GM12865 (cell line): ENCODE data around the gene MTUS2.

Source experiments
- DNase-seq: peaks from one replicate; pipeline ENCODE4 v3.0.0; 2010; ENCODE audit warnings: low read depth
- H3K4me3 ChIP-seq: 2 replicates; pipeline ENCODE4 v1.5.1; 2011; ENCODE audit warnings: mild to moderate bottlenecking, low read depth, low read length, control low read depth
- TF ChIP-seq, protein P1 (sequence below): IDR thresholded peaks from 2 replicates; pipeline ENCODE4 v1.5.1; 2011; ENCODE audit warnings: low read length, control low read depth, low read depth, inconsistent platforms; ENCODE audit not compliant: insufficient read depth; ENCODE audit errors: missing control alignments

Gene MTUS2

GRCh38 chr13:29435125-29435911, 615.2 kb downstream of the MTUS2 start:
- no peak for DNase-seq
- H3K4me3 ChIP-seq, result no peak overlapping the region
- TF ChIP-seq, protein P1, sequence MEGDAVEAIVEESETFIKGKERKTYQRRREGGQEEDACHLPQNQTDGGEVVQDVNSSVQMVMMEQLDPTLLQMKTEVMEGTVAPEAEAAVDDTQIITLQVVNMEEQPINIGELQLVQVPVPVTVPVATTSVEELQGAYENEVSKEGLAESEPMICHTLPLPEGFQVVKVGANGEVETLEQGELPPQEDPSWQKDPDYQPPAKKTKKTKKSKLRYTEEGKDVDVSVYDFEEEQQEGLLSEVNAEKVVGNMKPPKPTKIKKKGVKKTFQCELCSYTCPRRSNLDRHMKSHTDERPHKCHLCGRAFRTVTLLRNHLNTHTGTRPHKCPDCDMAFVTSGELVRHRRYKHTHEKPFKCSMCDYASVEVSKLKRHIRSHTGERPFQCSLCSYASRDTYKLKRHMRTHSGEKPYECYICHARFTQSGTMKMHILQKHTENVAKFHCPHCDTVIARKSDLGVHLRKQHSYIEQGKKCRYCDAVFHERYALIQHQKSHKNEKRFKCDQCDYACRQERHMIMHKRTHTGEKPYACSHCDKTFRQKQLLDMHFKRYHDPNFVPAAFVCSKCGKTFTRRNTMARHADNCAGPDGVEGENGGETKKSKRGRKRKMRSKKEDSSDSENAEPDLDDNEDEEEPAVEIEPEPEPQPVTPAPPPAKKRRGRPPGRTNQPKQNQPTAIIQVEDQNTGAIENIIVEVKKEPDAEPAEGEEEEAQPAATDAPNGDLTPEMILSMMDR, result no peak

- H3K4me3 ChIP-seq, result no peak overlapping the region
- TF ChIP-seq, protein P1, result no peak
- DNase-seq, result no peak
Observed at GRCh38 chr13:29436291-29436690, 616.2 kb downstream of the MTUS2 start.

- H3K4me3 ChIP-seq, result no peak overlapping the region
- DNase-seq, result no peak
- TF ChIP-seq, protein P1, result no peak
Observed at GRCh38 chr13:29436721-29437280, 616.7 kb downstream of the MTUS2 start.

- H3K4me3 ChIP-seq, result no peak overlapping the region
- DNase-seq, result no peak
- TF ChIP-seq, protein P1, result no peak
Observed at GRCh38 chr13:29438769-29439168, 618.6 kb downstream of the MTUS2 start.

DNA sequence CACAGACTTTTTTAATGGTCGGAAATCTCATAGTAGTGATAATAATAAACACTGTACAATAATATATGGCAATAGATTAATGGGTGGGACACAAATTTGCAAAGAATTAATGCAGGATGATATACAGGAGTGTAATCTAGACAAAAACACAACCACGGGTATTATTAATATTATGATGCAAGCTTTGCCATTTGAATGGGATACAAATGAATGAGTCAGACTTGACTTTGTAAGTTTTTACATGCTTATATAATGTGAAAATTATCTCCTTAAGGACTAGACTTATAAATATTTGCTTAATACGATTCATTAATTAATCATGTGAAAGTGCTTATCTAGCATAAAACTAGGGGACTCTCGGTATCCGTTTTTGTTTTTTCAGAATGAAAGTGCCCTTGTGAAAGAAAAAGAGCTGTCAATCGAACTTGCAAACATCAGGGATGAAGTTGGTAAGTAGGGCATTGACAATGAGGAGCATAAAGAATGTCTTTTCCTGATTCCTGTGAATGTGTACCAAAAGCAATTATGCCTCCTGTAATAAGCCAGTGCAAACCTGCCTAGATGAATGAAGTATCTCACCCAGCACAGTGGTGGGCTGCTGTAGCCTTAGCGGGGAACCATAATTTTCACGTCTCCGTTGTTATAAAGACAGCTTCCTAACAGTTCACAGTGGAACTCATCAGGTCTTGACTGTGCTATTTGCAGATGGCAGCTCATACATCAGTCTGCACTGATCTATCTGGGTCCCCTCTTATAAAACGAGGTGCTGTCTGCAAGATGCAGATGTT, 619.7 kb downstream of the MTUS2 start:
- H3K4me3 ChIP-seq, result no peak overlapping the region
- TF ChIP-seq, protein P1, result no peak
- DNase-seq, result no peak

GRCh38 chr13:29441306-29441705, 621.2 kb downstream of the MTUS2 start:
- no peak for DNase-seq
- H3K4me3 ChIP-seq, result no peak overlapping the region
- TF ChIP-seq, protein P1, result no peak
